HepG2 (cell line): ENCODE measurements around the gene RAD9A. TPM values are rescaled to one million over a fixed set of nuclear protein-coding genes. Genes with fewer than 3 reads are reported as not detected.

Experiments
- BCL6 ChIP-seq: IDR thresholded peaks from 2 replicates; pipeline ENCODE4 v1.6.1; 2016; ENCODE audit warnings: missing genetic modification reagents, missing compliant biosample characterization
- CEBPG ChIP-seq: IDR thresholded peaks from 2 replicates; pipeline ENCODE4 v1.6.1; 2016
- CHCHD3 ChIP-seq: sonication (generic); formaldehyde crosslinking; IDR thresholded peaks from 2 replicates; pipeline ENCODE4 v1.8.0; 2022; ENCODE audit warnings: mild to moderate bottlenecking, missing genetic modification reagents, moderate library complexity
- FOSL2 ChIP-seq: sonication (generic); formaldehyde crosslinking; IDR thresholded peaks from 2 replicates; pipeline ENCODE4 v1.4.0; 2020; ENCODE audit warnings: missing genetic modification reagents
- FOXK1 ChIP-seq: sonication (generic); formaldehyde crosslinking; IDR thresholded peaks from 2 replicates; pipeline ENCODE4 v1.4.0; 2020; ENCODE audit warnings: low read depth, missing genetic modification reagents, borderline replicate concordance
- HMG20B ChIP-seq: conservative IDR thresholded peaks from 2 replicates; pipeline ENCODE4 v1.6.1; 2016; ENCODE audit warnings: missing genetic modification reagents, missing compliant biosample characterization
- HNF4G ChIP-seq, 2 experiments: sonication (generic) in 1 of 2; formaldehyde crosslinking in 1 of 2; IDR thresholded peaks; 2 replicates each; pipeline versions ENCODE4 v1.4.0 to v1.6.1; 2011 to 2020; ENCODE audit warnings: borderline replicate concordance in 2 of 2, low read depth in 2 of 2, mild to moderate bottlenecking in 2 of 2, low read length in 1 of 2, missing genetic modification reagents in 1 of 2, moderate library complexity in 1 of 2
- KLF16 ChIP-seq, 2 experiments: sonication (generic) in 1 of 2; formaldehyde crosslinking in 1 of 2; IDR thresholded peaks; 2 replicates each; pipeline versions ENCODE4 v1.6.1 to v1.8.0; 2016 to 2023; ENCODE audit warnings: missing genetic modification reagents in 2 of 2, missing compliant biosample characterization in 1 of 2
- NFIC ChIP-seq: IDR thresholded peaks from 2 replicates; pipeline ENCODE4 v1.6.1; 2012; ENCODE audit warnings: mild to moderate bottlenecking, low read length, inconsistent platforms
- PHF8 ChIP-seq: sonication (generic); formaldehyde crosslinking; IDR thresholded peaks from 2 replicates; pipeline ENCODE4 v1.5.0; 2020; ENCODE audit warnings: missing genetic modification reagents
- PPARG ChIP-seq: conservative IDR thresholded peaks from 2 replicates; pipeline ENCODE4 v1.6.1; 2016; ENCODE audit warnings: missing biosample characterization, missing genetic modification reagents
- RBM22 ChIP-seq: fragments of 200-400 bp; formaldehyde crosslinking; optimal IDR thresholded peaks from 2 replicates; pipeline ENCODE3; 2017; ENCODE audit warnings: mild to moderate bottlenecking, low read length, moderate library complexity
- RXRB ChIP-seq: IDR thresholded peaks from 2 replicates; pipeline ENCODE4 v1.6.1; 2016; ENCODE audit warnings: borderline replicate concordance, missing genetic modification reagents, missing compliant biosample characterization
- SYNCRIP ChIP-seq: fragments of 200-400 bp; formaldehyde crosslinking; IDR thresholded peaks from 2 replicates; pipeline ENCODE4 v1.6.1; 2018; ENCODE audit warnings: mild to moderate bottlenecking, low read depth, low read length; ENCODE audit not compliant: insufficient read depth
- TBL1XR1 ChIP-seq: fragments of 150-350 bp; IDR thresholded peaks from 2 replicates; pipeline ENCODE4 v1.6.1; 2014; ENCODE audit warnings: borderline replicate concordance, low read length; ENCODE audit not compliant: partially characterized antibody
- ZNF263 ChIP-seq: sonication (generic); formaldehyde crosslinking; IDR thresholded peaks from 2 replicates; pipeline ENCODE4 v1.4.0; 2020; ENCODE audit warnings: missing genetic modification reagents
- ZNF367 ChIP-seq: sonication (generic); formaldehyde crosslinking; IDR thresholded peaks from 2 replicates; pipeline ENCODE4 v1.4.0; 2020; ENCODE audit warnings: missing genetic modification reagents, borderline replicate concordance
- ZNF781 ChIP-seq: sonication (generic); formaldehyde crosslinking; IDR thresholded peaks from 2 replicates; pipeline ENCODE4 v1.5.1; 2020; ENCODE audit warnings: borderline replicate concordance, mild to moderate bottlenecking, missing genetic modification reagents; ENCODE audit errors: not compliant biosample characterization
- polyA plus RNA-seq, 8 experiments: library from polyadenylated mRNA; depleted of rRNA in 3 of 8; stranded (reverse) in 7 of 8; unstranded in 1 of 8; fragments of >200 nt; fragmentation: Illumina TruSeq in 4 of 8; extraction: Trizol in 4 of 8; gene quantifications; 2 replicates each; pipeline versions ENCODE4 v1.2.1 to v1.2.3, GENCODE V29; 2011 to 2016; ENCODE audit warnings: low read depth in 4 of 8, missing spikeins in 1 of 8, mixed read lengths in 1 of 8; ENCODE audit not compliant: insufficient read depth in 1 of 8
- total RNA-seq, 5 experiments: library from RNA; depleted of rRNA; stranded (reverse); fragments of >200 nt; fragmentation: Illumina TruSeq; extraction: Trizol; gene quantifications; 2 replicates each; pipeline ENCODE4 v1.2.3, GENCODE V29; 2016; ENCODE audit warnings: low read depth in 1 of 5
- TF ChIP-seq, protein P1 (sequence below): sonication (generic); formaldehyde crosslinking; IDR thresholded peaks from 2 replicates; pipeline ENCODE4 v1.5.0; 2020; ENCODE audit warnings: missing genetic modification reagents, mild to moderate bottlenecking, borderline replicate concordance
- TF ChIP-seq, protein P2 (sequence below): sonication (generic); formaldehyde crosslinking; IDR thresholded peaks from 2 replicates; pipeline ENCODE4 v1.9.0; 2022; ENCODE audit warnings: low read depth, missing genetic modification reagents
- TF ChIP-seq, protein P3 (sequence below): IDR thresholded peaks from 2 replicates; pipeline ENCODE4 v1.6.1; 2018; ENCODE audit warnings: missing genetic modification reagents, mild to moderate bottlenecking, missing compliant biosample characterization

The RAD9A gene
- total and polyA plus RNA-seq, 2 of the 13 experiments (the other 11 are each of a cell fraction or from before 2014, with no cell fraction given), result 10.1 to 15.7 TPM

DNA sequence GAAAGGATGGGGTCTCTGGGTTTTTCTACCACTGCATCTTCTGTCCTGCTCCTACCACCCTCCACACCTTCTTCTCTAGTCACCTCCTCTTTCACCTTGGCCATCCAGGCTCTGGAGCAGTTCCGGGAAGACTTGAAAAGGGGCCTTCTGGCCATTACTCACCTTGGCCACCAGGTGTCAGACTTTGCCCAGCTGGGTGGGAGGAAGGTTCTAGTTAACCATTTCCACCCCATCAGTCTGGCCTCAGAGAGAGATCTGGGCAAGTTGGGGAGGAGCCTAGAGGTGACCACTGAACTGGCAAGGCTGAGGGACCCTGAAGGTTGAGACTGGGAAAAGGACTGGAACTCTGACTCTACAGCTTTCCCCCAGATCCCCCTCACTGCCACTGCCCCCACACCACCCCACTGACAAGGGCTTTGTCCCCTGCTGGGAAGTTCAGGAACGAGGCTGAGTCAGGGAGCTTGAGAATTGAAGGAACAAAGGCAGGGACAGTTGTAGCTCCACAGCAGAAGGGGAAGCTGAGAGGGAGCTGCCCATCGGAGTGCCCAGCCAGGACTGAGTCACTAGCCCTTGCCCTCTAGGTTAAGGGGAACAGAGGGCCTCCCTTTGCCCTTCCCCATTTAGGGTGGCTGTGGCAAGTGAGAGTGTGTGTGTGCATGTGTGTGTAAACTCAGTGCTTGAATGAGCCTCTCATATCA lies 34.8 kb upstream of the RAD9A start (continued):
- 0 out of 2 replicates have a peak, but pooled peaks have one; percentile 49 for TF ChIP-seq HMG20B (CRISPR knock-in tag)
- TF ChIP-seq, protein P1, sequence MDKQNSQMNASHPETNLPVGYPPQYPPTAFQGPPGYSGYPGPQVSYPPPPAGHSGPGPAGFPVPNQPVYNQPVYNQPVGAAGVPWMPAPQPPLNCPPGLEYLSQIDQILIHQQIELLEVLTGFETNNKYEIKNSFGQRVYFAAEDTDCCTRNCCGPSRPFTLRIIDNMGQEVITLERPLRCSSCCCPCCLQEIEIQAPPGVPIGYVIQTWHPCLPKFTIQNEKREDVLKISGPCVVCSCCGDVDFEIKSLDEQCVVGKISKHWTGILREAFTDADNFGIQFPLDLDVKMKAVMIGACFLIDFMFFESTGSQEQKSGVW (CRISPR knock-in tag), result no peak
- TF ChIP-seq ZNF263, result peak; percentile 74
- TF ChIP-seq TBL1XR1, result peak; percentile 13
- TF ChIP-seq NFIC, result no peak
- peak; percentile 11; the same call in 1 of the 2 replicates for TF ChIP-seq CEBPG
- TF ChIP-seq FOXK1 (CRISPR knock-in tag), result no peak
- TF ChIP-seq, protein P2, sequence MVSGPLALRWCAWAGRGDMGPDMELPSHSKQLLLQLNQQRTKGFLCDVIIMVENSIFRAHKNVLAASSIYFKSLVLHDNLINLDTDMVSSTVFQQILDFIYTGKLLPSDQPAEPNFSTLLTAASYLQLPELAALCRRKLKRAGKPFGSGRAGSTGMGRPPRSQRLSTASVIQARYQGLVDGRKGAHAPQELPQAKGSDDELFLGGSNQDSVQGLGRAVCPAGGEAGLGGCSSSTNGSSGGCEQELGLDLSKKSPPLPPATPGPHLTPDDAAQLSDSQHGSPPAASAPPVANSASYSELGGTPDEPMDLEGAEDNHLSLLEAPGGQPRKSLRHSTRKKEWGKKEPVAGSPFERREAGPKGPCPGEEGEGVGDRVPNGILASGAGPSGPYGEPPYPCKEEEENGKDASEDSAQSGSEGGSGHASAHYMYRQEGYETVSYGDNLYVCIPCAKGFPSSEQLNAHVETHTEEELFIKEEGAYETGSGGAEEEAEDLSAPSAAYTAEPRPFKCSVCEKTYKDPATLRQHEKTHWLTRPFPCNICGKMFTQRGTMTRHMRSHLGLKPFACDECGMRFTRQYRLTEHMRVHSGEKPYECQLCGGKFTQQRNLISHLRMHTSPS (CRISPR knock-in tag), result no peak
- TF ChIP-seq, protein P3, sequence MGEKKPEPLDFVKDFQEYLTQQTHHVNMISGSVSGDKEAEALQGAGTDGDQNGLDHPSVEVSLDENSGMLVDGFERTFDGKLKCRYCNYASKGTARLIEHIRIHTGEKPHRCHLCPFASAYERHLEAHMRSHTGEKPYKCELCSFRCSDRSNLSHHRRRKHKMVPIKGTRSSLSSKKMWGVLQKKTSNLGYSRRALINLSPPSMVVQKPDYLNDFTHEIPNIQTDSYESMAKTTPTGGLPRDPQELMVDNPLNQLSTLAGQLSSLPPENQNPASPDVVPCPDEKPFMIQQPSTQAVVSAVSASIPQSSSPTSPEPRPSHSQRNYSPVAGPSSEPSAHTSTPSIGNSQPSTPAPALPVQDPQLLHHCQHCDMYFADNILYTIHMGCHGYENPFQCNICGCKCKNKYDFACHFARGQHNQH, result peak; percentile 63; the same call in 1 of the 2 replicates
- TF ChIP-seq SYNCRIP, result no peak
- TF ChIP-seq BCL6 (CRISPR knock-in tag), result peak; percentile 34; the same call in 1 of the 2 replicates
- 0 out of 2 replicates have a peak, but pooled peaks have one; percentile 26 for TF ChIP-seq PPARG (CRISPR knock-in tag)
- no peak for TF ChIP-seq CHCHD3 (CRISPR knock-in tag)
- no peak for TF ChIP-seq RBM22
- TF ChIP-seq RXRB, result peak; percentile 48; the same call in 1 of the 2 replicates
- peak; percentile 56 for TF ChIP-seq FOSL2 (CRISPR knock-in tag)
- TF ChIP-seq ZNF781 (CRISPR knock-in tag), result peak; percentile 63
- no peak for TF ChIP-seq HNF4G (IDR thresholded peaks at IDR 0.05; ENCODE audit: borderline replicate concordance, low read depth, low read length)
- no peak for TF ChIP-seq HNF4G (CRISPR knock-in tag; IDR thresholded peaks at IDR 0.05; ENCODE audit: borderline replicate concordance, low read depth)
- no peak; the same call in 1 of the 2 replicates for TF ChIP-seq PHF8
- TF ChIP-seq ZNF367 (CRISPR knock-in tag), result no peak
- TF ChIP-seq KLF16 (CRISPR knock-in tag; IDR thresholded peaks at IDR 0.05), result peak in 1 of 2 experiments; percentile 62; a peak in 1 of 4 replicates
